ENCODE measurements around the gene EIF4E. TPM values are rescaled to one million over a fixed set of nuclear protein-coding genes. Genes with fewer than 3 reads are reported as not detected.
A peak's percentile ranks its signal among the peaks of the same experiment; 100 is the strongest.
"Not testable (repeated sequence)": the region's sequence is repeated elsewhere in the genome, so short reads cannot be mapped to it uniquely, and the experiment has no call there.

Gene EIF4E
- total RNA-seq, 2 donors from 2014 or later = 70.5 to 80.1 TPM

DNA sequence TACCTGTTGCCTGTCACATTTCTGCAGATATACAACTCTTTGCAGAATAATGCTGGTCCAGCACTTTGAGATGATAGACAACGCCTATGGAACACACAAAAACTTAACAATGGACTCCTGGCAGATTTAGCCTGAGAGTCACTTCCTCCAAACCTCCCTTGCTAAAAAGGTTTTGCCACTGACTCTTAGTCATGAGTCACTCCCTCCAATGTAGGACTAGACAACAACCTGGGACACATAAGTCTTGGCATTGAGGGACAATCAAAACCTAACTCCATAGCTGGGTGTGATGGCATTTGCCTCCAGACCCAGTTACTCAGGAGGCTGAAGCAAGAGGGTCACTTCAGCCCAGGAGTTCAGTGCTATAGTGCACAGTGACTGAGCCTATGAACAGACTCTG is 22.0 kb upstream of the EIF4E start:
- Mint-ChIP-seq H3K36me3 (ENCODE audit: insufficient read depth in 2 of 2) (no peaks in the 10 kb centered on the region), H3K27ac (no peak overlapping the region), H3K4me3 (no peak overlapping the region), H3K9me3 (no peaks in the 10 kb centered on the region), H3K4me1 (ENCODE audit: low read depth) (no peaks in the 10 kb centered on the region), H3K27me3 (ENCODE audit: low read depth) (peaks cover 4% of the 10 kb centered on the region)
- no peak for ATAC-seq (replicated peaks in 1 of 2)
- DNase-seq = no peak

DNA sequence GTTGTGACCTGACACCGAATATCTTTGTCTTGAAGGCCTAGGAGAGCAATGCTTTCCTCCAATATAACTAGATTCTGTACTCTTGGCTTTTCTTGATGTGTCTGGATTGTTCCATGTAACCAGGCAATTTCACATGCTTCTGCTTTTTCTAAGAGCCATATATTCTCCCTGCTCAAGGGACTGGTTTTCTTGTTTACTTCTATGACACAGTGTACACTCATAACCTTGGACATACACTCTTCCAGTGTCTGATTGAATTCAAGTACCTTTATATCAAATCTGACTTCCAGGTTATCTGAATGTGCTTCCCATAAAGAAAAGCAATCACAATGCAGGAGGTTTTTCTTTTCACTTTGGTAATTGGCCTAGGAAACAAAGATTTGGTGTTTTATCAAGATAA is 17.4 kb upstream of the EIF4E start:
- no peaks in the 10 kb centered on the region for H3K36me3 Mint-ChIP-seq (ENCODE audit: insufficient read depth in 2 of 2)
- ATAC-seq (replicated peaks in 1 of 2) (no peak), DNase-seq (no peak)
- no peak overlapping the region for H3K4me3 Mint-ChIP-seq
- no peaks in the 10 kb centered on the region for H3K9me3 Mint-ChIP-seq
- H3K4me1 Mint-ChIP-seq (ENCODE audit: low read depth) = no peaks in the 10 kb centered on the region
- no peak overlapping the region for H3K27ac Mint-ChIP-seq
- no peaks in the 10 kb centered on the region for H3K27me3 Mint-ChIP-seq (ENCODE audit: low read depth)

DNA sequence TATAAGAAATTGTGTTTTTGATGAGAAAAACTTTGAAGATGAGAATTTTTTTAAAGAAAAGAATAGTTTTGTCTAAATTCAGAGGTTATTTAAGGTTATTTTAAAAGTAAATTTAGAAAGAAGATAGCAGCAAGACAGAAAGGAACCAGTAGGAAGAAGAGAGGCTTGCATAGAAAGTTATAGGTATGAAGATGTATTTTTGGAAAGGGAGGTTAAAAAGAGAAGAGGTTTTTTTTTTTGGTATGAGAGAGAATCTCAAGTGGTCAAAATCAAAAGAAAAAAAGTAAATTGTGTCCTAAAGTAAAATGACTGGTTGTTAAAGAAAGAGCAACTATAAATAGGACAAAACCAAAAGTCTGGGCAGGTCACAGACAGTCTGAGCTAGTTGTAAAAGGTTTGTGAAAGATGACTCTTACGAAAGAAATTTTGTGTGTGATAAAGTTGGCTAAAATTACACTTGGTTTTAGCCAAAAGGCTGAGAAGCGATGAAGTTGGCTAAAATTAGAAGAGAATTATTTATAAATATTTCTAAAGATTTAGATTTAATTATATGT is 16.4 kb upstream of the EIF4E start:
- Mint-ChIP-seq H3K4me3 (no peak overlapping the region), H3K27ac (no peak overlapping the region), H3K36me3 (ENCODE audit: insufficient read depth in 2 of 2) (no peaks in the 10 kb centered on the region), H3K4me1 (ENCODE audit: low read depth) (no peaks in the 10 kb centered on the region), H3K27me3 (ENCODE audit: low read depth) (no peaks in the 10 kb centered on the region), H3K9me3 (no peaks in the 10 kb centered on the region)
- no peak for DNase-seq
- no peak for ATAC-seq (replicated peaks in 1 of 2)

DNA sequence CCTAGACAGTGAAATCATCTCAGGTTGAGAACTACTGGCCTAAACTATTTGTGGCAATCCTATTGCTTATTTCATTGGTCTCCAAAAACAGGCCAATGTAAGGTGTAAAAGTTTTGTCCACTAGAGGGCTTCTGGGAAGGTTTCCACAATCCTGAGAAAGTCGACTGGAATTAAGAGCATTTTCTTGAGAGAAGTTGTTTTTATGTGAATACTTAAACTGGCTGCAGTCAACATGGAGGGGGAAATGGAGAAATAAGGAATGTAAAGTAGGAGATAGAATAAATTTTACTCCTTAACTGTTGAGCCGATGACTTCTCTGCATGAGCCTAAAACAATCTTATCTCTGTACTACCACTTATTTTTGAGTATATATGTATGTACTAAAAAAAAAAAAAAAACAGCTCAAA is 11.0 kb upstream of the EIF4E start:
- Mint-ChIP-seq H3K4me1 (ENCODE audit: low read depth) (peaks cover 20% of the 10 kb centered on the region), H3K27ac (no peak overlapping the region), H3K36me3 (ENCODE audit: insufficient read depth in 2 of 2) (no peaks in the 10 kb centered on the region), H3K9me3 (no peaks in the 10 kb centered on the region), H3K27me3 (ENCODE audit: low read depth) (no peaks in the 10 kb centered on the region), H3K4me3 (no peak overlapping the region)
- peak in 1 of 2 donors; percentile 21 for ATAC-seq (replicated peaks in 1 of 2)
- DNase-seq = no peak

DNA sequence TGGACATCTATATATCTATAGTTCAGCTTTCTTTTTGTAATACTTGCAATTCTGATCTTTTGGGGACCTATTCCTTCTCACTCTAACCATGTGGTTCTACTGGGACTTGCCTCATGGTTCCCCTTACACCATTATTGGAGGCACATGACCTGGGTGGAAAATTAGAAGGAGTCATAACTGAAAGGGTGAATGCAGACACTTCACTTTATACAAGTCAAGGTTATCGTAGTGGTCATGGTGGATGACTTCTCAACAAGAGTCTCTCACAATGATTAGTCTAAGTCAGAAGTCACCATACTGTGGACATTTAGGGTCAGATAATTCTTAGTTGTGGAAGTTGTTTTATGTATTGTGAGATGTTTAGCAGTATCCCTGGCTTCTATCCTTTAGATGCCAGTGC is 10.5 kb upstream of the EIF4E start:
- Mint-ChIP-seq H3K4me3 (no peak overlapping the region), H3K27me3 (ENCODE audit: low read depth) (no peaks in the 10 kb centered on the region), H3K36me3 (ENCODE audit: insufficient read depth in 2 of 2) (no peaks in the 10 kb centered on the region), H3K4me1 (ENCODE audit: low read depth) (peaks cover 20% of the 10 kb centered on the region), H3K9me3 (no peaks in the 10 kb centered on the region), H3K27ac (peak overlapping the region; percentile 34)
- DNase-seq (no peak), ATAC-seq (replicated peaks in 1 of 2) (peak in 1 of 2 donors; percentile 61)

DNA sequence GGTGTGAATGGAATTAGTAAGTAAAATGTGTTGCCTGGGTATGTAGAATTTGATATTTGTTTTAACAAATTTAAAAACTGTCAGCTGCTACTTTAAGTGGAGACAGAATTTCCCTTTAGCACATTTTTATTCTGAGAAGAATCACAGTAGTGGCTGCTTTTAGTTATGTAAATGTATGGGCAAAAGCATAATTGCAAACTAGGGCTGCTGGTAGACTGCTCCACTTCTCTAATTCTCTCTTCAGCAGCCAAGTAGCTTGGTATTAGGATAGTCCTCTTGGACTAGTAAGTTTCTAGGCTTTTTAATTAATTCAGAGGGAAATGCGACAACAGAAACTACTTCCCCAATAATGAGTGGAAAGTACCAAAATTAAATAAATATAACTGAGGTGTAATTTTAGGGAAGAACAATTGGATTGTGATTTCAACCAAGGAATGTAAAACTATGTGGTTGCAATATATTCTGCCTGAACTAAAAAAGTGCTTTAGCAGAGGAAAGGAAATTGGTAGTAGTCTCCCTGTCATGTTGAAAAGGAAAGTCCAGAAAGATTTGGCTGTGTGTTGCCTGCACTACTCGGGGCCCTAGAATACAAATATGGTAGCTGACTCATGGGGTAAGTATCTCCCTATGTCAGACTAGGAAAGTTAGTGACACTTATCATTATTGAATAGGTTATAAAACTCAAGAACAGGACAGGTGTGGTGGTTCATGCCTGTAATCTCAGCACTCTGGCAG is 9.2 kb upstream of the EIF4E start:
- Mint-ChIP-seq H3K36me3 (ENCODE audit: insufficient read depth in 2 of 2) (no peaks in the 10 kb centered on the region), H3K4me1 (ENCODE audit: low read depth) (peaks cover 20% of the 10 kb centered on the region), H3K27me3 (ENCODE audit: low read depth) (no peaks in the 10 kb centered on the region), H3K9me3 (no peaks in the 10 kb centered on the region), H3K27ac (peak overlapping the region; percentile 23), H3K4me3 (no peak overlapping the region)
- ATAC-seq (replicated peaks in 1 of 2) (peak; percentile 65 to 83), DNase-seq (no peak)

DNA sequence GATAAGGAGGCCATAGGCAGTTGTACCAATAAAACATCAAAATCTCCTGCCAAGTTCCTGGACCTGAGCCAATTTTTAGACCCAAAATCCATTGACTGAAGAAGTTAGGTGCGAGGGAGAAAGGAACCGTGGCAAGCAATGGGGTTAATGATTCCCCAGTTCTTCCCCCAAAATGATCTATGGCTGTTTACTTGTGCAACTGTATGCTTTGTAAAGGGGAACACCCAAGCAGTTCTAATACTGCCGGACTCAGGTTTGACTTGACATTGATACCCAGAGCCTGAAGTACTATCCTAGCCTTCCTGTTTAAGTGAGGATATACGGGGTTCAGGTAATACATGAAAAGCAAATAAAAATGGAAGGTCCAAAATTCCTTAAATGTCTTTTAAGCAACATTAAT is 6.7 kb upstream of the EIF4E start:
- Mint-ChIP-seq H3K36me3 (ENCODE audit: insufficient read depth in 2 of 2) (peaks cover 0 to 2% of the 10 kb centered on the region in 2 donors), H3K4me1 (ENCODE audit: low read depth) (peaks cover 32% of the 10 kb centered on the region), H3K27ac (no peak overlapping the region), H3K4me3 (no peak overlapping the region), H3K27me3 (ENCODE audit: low read depth) (no peaks in the 10 kb centered on the region), H3K9me3 (peaks cover 0 to 1% of the 10 kb centered on the region in 2 donors)
- DNase-seq = no peak
- ATAC-seq (replicated peaks in 1 of 2) = no peak

DNA sequence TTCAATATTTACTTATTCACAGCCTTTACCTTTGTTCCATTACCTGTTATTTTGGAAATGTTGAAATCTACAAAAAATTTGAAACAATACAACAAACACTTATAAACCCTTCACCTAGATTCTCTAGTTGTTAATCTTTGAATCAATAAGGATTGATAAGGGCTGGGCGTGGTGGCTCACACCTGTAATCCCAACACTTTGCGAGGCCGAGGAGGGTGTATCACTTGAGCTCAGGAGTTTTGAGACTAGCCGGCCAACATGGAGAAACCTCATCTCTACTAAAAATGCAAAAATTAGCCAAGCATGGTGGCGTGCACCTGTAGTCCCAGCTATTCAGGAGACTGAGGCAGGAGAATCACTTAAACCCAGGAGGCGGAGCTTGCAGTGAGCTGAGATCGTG is 5.9 kb upstream of the EIF4E start:
- peaks cover 39% of the 10 kb centered on the region for H3K4me1 Mint-ChIP-seq (ENCODE audit: low read depth)
- H3K36me3 Mint-ChIP-seq (ENCODE audit: insufficient read depth in 2 of 2); H3K9me3 Mint-ChIP-seq; DNase-seq; H3K27ac Mint-ChIP-seq; H3K27me3 Mint-ChIP-seq (ENCODE audit: low read depth); ATAC-seq (replicated peaks in 1 of 2); H3K4me3 Mint-ChIP-seq: not testable (repeated sequence)

DNA sequence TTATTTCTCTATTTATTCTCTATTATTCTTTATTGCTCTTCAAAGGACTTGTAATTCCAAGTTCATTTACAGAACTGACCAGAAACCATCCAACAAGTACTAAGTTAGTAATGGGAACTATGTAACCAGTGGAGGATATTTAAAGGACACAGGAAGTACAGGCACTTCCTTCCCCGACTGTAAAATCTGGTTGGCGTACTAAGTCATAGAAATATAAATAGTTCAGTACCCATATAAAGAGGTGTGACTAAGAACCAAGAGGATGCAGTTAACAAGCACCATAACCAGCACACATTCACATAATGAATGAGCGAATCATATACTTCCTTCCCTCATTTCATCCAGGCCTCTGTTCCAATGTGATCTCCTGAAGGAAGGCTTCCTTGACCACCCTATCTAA is 3.6 kb upstream of the EIF4E start:
- ATAC-seq (replicated peaks in 1 of 2) = no peak
- peaks cover 34% of the 10 kb centered on the region for H3K4me1 Mint-ChIP-seq (ENCODE audit: low read depth)
- no peak overlapping the region for H3K27ac Mint-ChIP-seq
- H3K27me3 Mint-ChIP-seq (ENCODE audit: low read depth) = no peaks in the 10 kb centered on the region
- no peak overlapping the region for H3K4me3 Mint-ChIP-seq
- peaks cover 5 to 10% of the 10 kb centered on the region in 2 donors for H3K36me3 Mint-ChIP-seq (ENCODE audit: insufficient read depth in 2 of 2)
- no peak for DNase-seq
- H3K9me3 Mint-ChIP-seq = peaks cover 0 to 1% of the 10 kb centered on the region in 2 donors

DNA sequence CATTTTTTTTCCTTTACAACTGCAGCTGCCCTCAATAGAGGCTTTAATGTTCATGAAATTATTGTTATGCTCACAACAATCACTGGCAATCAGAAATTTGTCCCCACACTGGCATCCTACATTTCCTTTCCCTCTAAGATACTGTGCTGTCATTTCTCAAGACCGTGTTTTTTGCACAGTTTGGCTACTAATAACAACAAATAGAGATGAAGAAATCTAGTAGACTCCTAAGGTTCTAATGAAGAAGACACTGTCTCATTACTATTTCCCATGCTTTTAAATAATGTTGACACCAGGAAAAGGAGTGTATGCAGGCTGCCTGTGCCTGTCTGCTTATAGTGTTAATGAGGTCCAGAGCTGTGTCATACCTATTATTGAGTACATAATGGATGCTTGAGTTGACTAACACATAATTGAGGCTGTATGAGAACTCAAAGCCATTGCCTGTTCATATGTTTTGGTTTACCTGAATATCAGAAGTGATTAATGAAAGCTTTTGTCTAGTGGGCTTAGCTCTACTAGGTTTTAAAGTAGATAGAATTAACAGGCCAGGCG is 1.5 kb upstream of the EIF4E start:
- Mint-ChIP-seq H3K9me3 (peaks cover 0 to 1% of the 10 kb centered on the region in 2 donors), H3K27me3 (ENCODE audit: low read depth) (no peaks in the 10 kb centered on the region), H3K4me3 (peak overlapping the region; percentile 93 to 98), H3K4me1 (ENCODE audit: low read depth) (peaks cover 54% of the 10 kb centered on the region), H3K27ac (peak overlapping the region; percentile 96), H3K36me3 (ENCODE audit: insufficient read depth in 2 of 2) (peaks cover 5 to 14% of the 10 kb centered on the region in 2 donors)
- DNase-seq = no peak
- no peak for ATAC-seq (replicated peaks in 1 of 2)

DNA sequence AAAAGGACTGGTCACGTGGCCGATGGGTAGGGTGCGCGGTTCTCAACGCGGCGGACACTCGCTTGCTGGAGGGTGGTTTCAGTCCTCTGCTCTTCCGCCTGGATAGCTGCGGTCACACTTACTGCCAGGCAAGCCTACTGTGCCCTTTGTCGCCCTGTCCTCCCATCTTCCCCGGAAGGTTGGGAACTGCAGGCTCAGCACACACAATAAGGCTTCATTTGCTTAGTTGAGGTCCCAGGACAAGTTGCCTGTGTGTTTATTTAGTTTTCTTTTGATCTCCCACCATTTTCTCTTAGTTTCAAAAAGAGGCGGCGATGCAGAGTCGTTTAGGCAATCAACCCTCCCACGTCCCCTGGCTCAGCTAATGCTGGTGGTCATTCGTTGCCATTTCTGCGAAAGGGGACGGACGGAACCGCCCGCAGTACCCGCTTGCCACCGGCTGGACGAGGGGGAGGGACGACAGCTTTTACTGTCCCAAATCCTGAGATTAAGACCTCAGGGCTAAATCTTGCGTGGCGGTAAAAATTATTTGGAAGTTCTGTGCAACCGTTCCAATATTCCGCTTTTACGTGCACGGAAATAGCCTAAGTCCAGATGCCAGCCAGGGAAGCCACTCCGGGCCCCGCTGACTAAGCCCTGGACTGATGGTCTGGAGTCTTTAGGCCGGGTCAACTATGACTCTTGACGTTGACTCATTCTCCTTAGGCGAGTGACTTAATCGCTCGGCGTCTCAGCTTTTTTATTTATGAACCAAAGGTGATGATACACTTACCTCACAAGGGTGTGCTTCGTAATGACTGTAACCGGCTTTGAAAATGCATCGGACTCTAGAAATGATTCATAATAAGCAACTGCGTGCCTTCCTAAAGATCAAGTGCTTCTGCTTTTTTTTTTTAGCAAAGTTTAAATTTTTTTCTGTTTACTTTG is 671 bp upstream of the EIF4E start:
- Mint-ChIP-seq H3K4me3 (peak overlapping the region; percentile 93 to 98), H3K27ac (peak overlapping the region; percentile 96), H3K27me3 (ENCODE audit: low read depth) (no peaks in the 10 kb centered on the region), H3K36me3 (ENCODE audit: insufficient read depth in 2 of 2) (peaks cover 5 to 16% of the 10 kb centered on the region in 2 donors), H3K4me1 (ENCODE audit: low read depth) (peaks cover 57% of the 10 kb centered on the region), H3K9me3 (peaks cover 0 to 1% of the 10 kb centered on the region in 2 donors)
- ATAC-seq (replicated peaks in 1 of 2) (peak; percentile 74 to 76), DNase-seq (peak; percentile 76 to 79)

DNA sequence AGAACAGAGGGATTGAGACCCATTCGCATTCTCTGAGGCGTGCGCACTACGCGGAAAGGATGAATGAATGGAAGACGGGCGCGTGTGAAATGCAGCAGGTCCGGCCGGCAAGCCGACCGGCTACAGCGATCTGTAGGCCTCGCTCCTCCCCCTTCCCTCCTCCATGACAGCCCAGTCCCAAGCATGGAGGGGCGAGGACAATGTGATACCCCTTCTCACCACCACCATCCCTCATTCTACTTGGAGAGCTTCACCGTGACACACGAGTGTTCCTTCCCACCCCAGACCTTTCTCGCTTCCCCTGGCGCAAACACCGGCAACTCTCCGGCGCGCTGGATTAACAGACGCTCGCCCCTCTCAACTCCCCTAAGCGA is 815 bp downstream of the EIF4E start:
- Mint-ChIP-seq H3K36me3 (ENCODE audit: insufficient read depth in 2 of 2) (peaks cover 5 to 19% of the 10 kb centered on the region in 2 donors), H3K4me3 (peak overlapping the region; percentile 93 to 98), H3K9me3 (peaks cover 0 to 1% of the 10 kb centered on the region in 2 donors), H3K27ac (peak overlapping the region; percentile 96), H3K27me3 (ENCODE audit: low read depth) (no peaks in the 10 kb centered on the region), H3K4me1 (ENCODE audit: low read depth) (peaks cover 62% of the 10 kb centered on the region)
- DNase-seq = peak; percentile 76 to 84
- ATAC-seq (replicated peaks in 1 of 2) = peak; percentile 48

DNA sequence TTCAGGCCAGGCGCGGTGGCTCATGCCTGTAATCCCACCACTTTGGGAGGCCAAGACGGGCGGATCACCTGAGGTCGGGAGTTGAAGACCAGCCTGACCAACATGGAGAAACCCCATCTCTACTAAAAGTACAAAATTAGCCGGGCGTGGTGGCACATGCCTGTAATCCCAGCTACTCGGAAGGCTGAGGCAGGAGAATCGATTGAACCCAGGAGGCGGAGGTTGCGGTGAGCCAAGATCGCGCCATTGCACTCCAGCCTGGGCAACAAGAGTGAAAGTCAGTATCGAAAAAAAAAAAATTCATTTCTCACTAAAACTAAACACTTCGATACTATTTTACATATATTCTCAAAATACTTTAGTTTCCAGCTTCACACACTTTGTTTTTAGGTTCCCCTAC is 2.7 kb downstream of the EIF4E start:
- peak overlapping the region; percentile 93 to 98 for H3K4me3 Mint-ChIP-seq
- H3K27ac Mint-ChIP-seq; ATAC-seq (replicated peaks in 1 of 2); DNase-seq; H3K27me3 Mint-ChIP-seq (ENCODE audit: low read depth); H3K9me3 Mint-ChIP-seq: not testable (repeated sequence)
- H3K4me1 Mint-ChIP-seq (ENCODE audit: low read depth) = peaks cover 54% of the 10 kb centered on the region
- H3K36me3 Mint-ChIP-seq (ENCODE audit: insufficient read depth in 2 of 2) = peaks cover 5 to 20% of the 10 kb centered on the region in 2 donors
